A549 (cell line): ENCODE data around the gene SYP. TPM values are rescaled to one million over a fixed set of nuclear protein-coding genes. Genes with fewer than 3 reads are reported as not detected.

ENCODE experiments used
- ATAC-seq, 2 experiments: fragments of 200-7000 bp in 1 of 2; fragments of >200 bp in 1 of 2; cut with Nextera tagmentation in 1 of 2; cut with Tn5 transposase in 1 of 2; 3 replicates each; pipeline versions ENCODE4 v1.8.0 to v1.9.1; 2018 to 2020; ENCODE audit warnings: mild to moderate bottlenecking in 1 of 2, moderate library complexity in 1 of 2
- CTCF ChIA-PET: fragments of 300-600 bp; sonication (Branson Sonifier 250); formaldehyde crosslinking; extraction: SDS; loops from one replicate; lab custom pipeline; 2021; ENCODE audit warnings: antibody characterized with exemption, inconsistent platforms; lab: Yijun Ruan, JAX
- POLR2A ChIA-PET: fragments of 350-600 bp; formaldehyde crosslinking; extraction: SDS; loops from one replicate; lab custom pipeline; 2021; ENCODE audit warnings: antibody characterized with exemption, inconsistent platforms; lab: Yijun Ruan, JAX
- DNase-seq, 2 experiments: peaks; one replicate each; pipeline versions ENCODE4 v3.0.0 to v3.0.0-alpha.2; 2011 to 2016; ENCODE audit warnings: low read depth in 1 of 2, low spot score in 1 of 2
- FAIRE-seq: peaks from 2 replicates; lab custom pipeline; 2011; peaks lifted over from hg19 to GRCh38; lab: Jason Lieb, UNC
- H3K27ac ChIP-seq, 2 experiments: fragments of >200 bp; sonication (Bioruptor Twin); formaldehyde crosslinking; 3 replicates each; pipeline ENCODE4 v1.5.1; 2016 to 2017
- H3K4me1 ChIP-seq: fragments of >200 bp; sonication (Bioruptor Twin); formaldehyde crosslinking; 3 replicates; pipeline ENCODE4 v1.6.1; 2016
- H3K4me2 ChIP-seq: fragments of >200 bp; sonication (Bioruptor Twin); formaldehyde crosslinking; 3 replicates; pipeline ENCODE4 v1.6.1; 2016
- H3K4me3 ChIP-seq: fragments of >200 bp; sonication (Bioruptor Twin); formaldehyde crosslinking; 3 replicates; pipeline ENCODE4 v1.5.1; 2016
- H3K9me3 ChIP-seq: fragments of >200 bp; sonication (Bioruptor Twin); formaldehyde crosslinking; 3 replicates; pipeline ENCODE4 v1.6.1; 2016
- BHLHE40 ChIP-seq: IDR thresholded peaks from 2 replicates; pipeline ENCODE4 v1.6.1; 2012; ENCODE audit warnings: low read depth, low read length, inconsistent platforms
- CEBPB ChIP-seq, 2 experiments: fragments of >200 bp in 1 of 2; sonication (Bioruptor Twin) in 1 of 2; formaldehyde crosslinking in 1 of 2; IDR thresholded peaks; 2 replicates each; pipeline ENCODE4 v1.6.1; 2012 to 2016
- EHF ChIP-seq: fragments of 250-450 bp; sonication (Bioruptor Pico); IDR thresholded peaks from 2 replicates; pipeline ENCODE4 v1.5.0; 2020; ENCODE audit warnings: mild to moderate bottlenecking
- EHMT2 ChIP-seq: fragments of 200-600 bp; sonication (generic); IDR thresholded peaks from 2 replicates; pipeline ENCODE4 v1.6.1; 2016; ENCODE audit warnings: antibody characterized with exemption, low read depth, mild to moderate bottlenecking, moderate library complexity
- EP300 ChIP-seq, 2 experiments: fragments of >200 bp; sonication (Bioruptor Twin); formaldehyde crosslinking; IDR thresholded peaks; 2 replicates in 1 of 2; 3 replicates in 1 of 2; pipeline ENCODE4 v1.6.1; 2016 to 2017
- FOXS1 ChIP-seq: fragments of 250-450 bp; sonication (Bioruptor Pico); IDR thresholded peaks from 2 replicates; pipeline ENCODE4 v1.5.0; 2020; ENCODE audit warnings: mild to moderate bottlenecking, moderate library complexity
- GATA3 ChIP-seq: IDR thresholded peaks from 2 replicates; pipeline ENCODE4 v1.6.1; 2012; ENCODE audit warnings: borderline replicate concordance
- HES2 ChIP-seq: fragments of >200 bp; sonication (Bioruptor Twin); formaldehyde crosslinking; IDR thresholded peaks from 2 replicates; pipeline ENCODE4 v1.6.1; 2016
- HEYL ChIP-seq: fragments of 250-450 bp; sonication (Bioruptor Pico); IDR thresholded peaks from 2 replicates; pipeline ENCODE4 v1.8.0; 2021; ENCODE audit warnings: mild to moderate bottlenecking, moderate library complexity
- HOXB5 ChIP-seq: fragments of 250-450 bp; sonication (Bioruptor Pico); IDR thresholded peaks from 2 replicates; pipeline ENCODE4 v1.5.0; 2020; ENCODE audit warnings: mild to moderate bottlenecking, moderate library complexity
- KDM5A ChIP-seq: fragments of 200-600 bp; sonication (generic); IDR thresholded peaks from 2 replicates; pipeline ENCODE4 v1.6.1; 2016; ENCODE audit warnings: antibody characterized with exemption, mild to moderate bottlenecking
- MAFK ChIP-seq: fragments of 450-650 bp; IDR thresholded peaks from 2 replicates; pipeline ENCODE4 v1.6.1; 2014; ENCODE audit not compliant: partially characterized antibody
- MAZ ChIP-seq: fragments of 150-350 bp; IDR thresholded peaks from 2 replicates; pipeline ENCODE4 v1.6.1; 2014; ENCODE audit warnings: antibody characterized with exemption, low read depth, low read length, borderline replicate concordance
- MYC ChIP-seq: IDR thresholded peaks from 2 replicates; pipeline ENCODE4 v1.6.1; 2012; ENCODE audit warnings: mild to moderate bottlenecking, inconsistent platforms, low read length, improper control_type of control experiment, borderline replicate concordance
- NFE2L2 ChIP-seq: fragments of 150-350 bp; conservative IDR thresholded peaks from 2 replicates; pipeline ENCODE4 v1.6.1; 2014; ENCODE audit warnings: low read length
- POLR2A ChIP-seq: IDR thresholded peaks from 2 replicates; pipeline ENCODE4 v1.6.1; 2012; ENCODE audit warnings: mild to moderate bottlenecking, low read length
- POLR2AphosphoS2 ChIP-seq: conservative IDR thresholded peaks from 2 replicates; pipeline ENCODE4 v1.6.1; 2012; ENCODE audit warnings: low read length, improper control_type of control experiment, inconsistent platforms
- RAD21 ChIP-seq, 2 experiments: fragments of >200 bp in 1 of 2; sonication (Bioruptor Twin) in 1 of 2; formaldehyde crosslinking in 1 of 2; IDR thresholded peaks in 1 of 2; conservative IDR thresholded peaks in 1 of 2; 2 replicates in 1 of 2; 3 replicates in 1 of 2; pipeline ENCODE4 v1.6.1; 2012 to 2018; ENCODE audit warnings: inconsistent platforms in 1 of 2
- RARB ChIP-seq: fragments of 250-450 bp; sonication (Bioruptor Pico); IDR thresholded peaks from 2 replicates; pipeline ENCODE4 v1.8.0; 2021; ENCODE audit warnings: mild to moderate bottlenecking, moderate library complexity
- RCOR1 ChIP-seq: fragments of 150-350 bp; IDR thresholded peaks from 2 replicates; pipeline ENCODE4 v1.6.1; 2014; ENCODE audit warnings: antibody characterized with exemption, low read length, low read depth
- RFX5 ChIP-seq: fragments of 450-650 bp; IDR thresholded peaks from 2 replicates; pipeline ENCODE4 v1.7.1; 2014; ENCODE audit warnings: antibody characterized with exemption, mild to moderate bottlenecking, moderate library complexity
- SMC3 ChIP-seq: fragments of >200 bp; sonication (Bioruptor Twin); formaldehyde crosslinking; IDR thresholded peaks from 3 replicates; pipeline ENCODE4 v1.6.1; 2018; ENCODE audit warnings: inconsistent platforms
- SREBF2 ChIP-seq: fragments of 450-650 bp; IDR thresholded peaks from 2 replicates; pipeline ENCODE4 v1.6.1; 2014; ENCODE audit warnings: mild to moderate bottlenecking, moderate library complexity
- USF2 ChIP-seq: fragments of 450-650 bp; IDR thresholded peaks from 2 replicates; pipeline ENCODE4 v1.6.1; 2014; ENCODE audit warnings: antibody characterized with exemption
- ZNF302 ChIP-seq: fragments of 250-450 bp; sonication (Bioruptor Pico); IDR thresholded peaks from 2 replicates; pipeline ENCODE4 v1.9.0; 2021; ENCODE audit warnings: inconsistent platforms, mild to moderate bottlenecking, moderate library complexity
- ZSCAN20 ChIP-seq: fragments of 250-450 bp; sonication (Bioruptor Pico); IDR thresholded peaks from 2 replicates; pipeline ENCODE4 v1.8.0; 2022; ENCODE audit warnings: mild to moderate bottlenecking, moderate library complexity
- WGBS: methylation state at CpG from one replicate; pipeline ENCODE4 v1.1.6; 2017; ENCODE audit errors: missing lambda C conversion rate; 5-methylcytosine and 5-hydroxymethylcytosine counted together
- polyA plus RNA-seq, 4 experiments: library from polyadenylated mRNA; depleted of rRNA in 3 of 4; stranded (reverse); fragments of >200 nt; fragmentation: RNase III in 1 of 4; extraction: RNeasy Plus Mini Kit Qiagen cat#74134 plus additional on column Dnase treatment in 1 of 4; gene quantifications; 2 replicates in 3 of 4; 3 replicates in 1 of 4; pipeline ENCODE4 v1.2.3, GENCODE V29; 2011 to 2017
- TF ChIP-seq, protein P1 (sequence below): fragments of 250-450 bp; sonication (Bioruptor Pico); IDR thresholded peaks from 2 replicates; pipeline ENCODE4 v1.5.0; 2020; ENCODE audit warnings: low read depth, mild to moderate bottlenecking, moderate library complexity

SYP gene
- polyA plus RNA-seq, 2 of the 4 experiments (the other 2 are of a cell fraction): 1.3 to 3.8 TPM

- H3K27ac ChIP-seq: no peak overlapping the region
- H3K9me3 ChIP-seq: no peaks in the 10 kb centered on the region
- no peak for ATAC-seq
- H3K4me1 ChIP-seq: no peaks in the 10 kb centered on the region
- POLR2A ChIA-PET: no interaction called here
- no peak overlapping the region for H3K4me2 ChIP-seq
- CTCF ChIA-PET: no interaction called here
- no peak for FAIRE-seq
- no peak for TF ChIP-seq ZSCAN20 (CRISPR knock-in tag)
- H3K4me3 ChIP-seq: no peak overlapping the region
- DNase-seq: no peak
- WGBS: 55% methylated on average over 11 of the region's 14 CpGs
These were observed 15.1 kb upstream of the SYP start for GRCh38 chrX:49214996-49215526.

DNA sequence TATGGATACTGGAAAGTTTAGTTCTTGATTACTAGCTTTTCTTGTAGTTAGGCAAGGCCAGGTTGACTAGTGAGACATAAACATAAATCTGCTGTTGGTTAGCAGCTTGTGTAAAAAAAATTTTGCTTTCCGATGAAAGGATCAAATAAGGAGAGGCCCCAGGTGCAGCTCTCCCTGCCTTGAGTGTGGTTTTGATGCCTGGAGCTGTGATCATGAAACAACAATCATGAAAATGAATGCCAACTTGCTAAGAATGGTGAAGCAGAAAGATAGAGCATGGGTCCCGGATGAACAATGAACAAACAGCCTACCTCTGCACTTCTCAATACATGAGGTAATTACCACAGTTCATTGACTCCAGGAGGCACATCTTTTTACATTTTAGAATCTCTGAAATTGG, 14.4 kb upstream of the SYP start:
- no peaks in the 10 kb centered on the region for H3K9me3 ChIP-seq
- no peak overlapping the region for H3K4me3 ChIP-seq
- 41% methylated on average over 2 of the region's 2 CpGs for WGBS
- FAIRE-seq: peak; percentile 61
- H3K4me1 ChIP-seq: no peaks in the 10 kb centered on the region
- ATAC-seq: no peak
- CTCF ChIA-PET: no interaction called here
- TF ChIP-seq EP300 (IDR thresholded peaks at IDR 0.05): no peak
- TF ChIP-seq BHLHE40: no peak
- TF ChIP-seq HES2: no peak
- TF ChIP-seq RARB (CRISPR knock-in tag): no peak
- TF ChIP-seq FOXS1 (CRISPR knock-in tag): no peak
- TF ChIP-seq RFX5: no peak
- TF ChIP-seq GATA3: no peak
- no peak for TF ChIP-seq SREBF2
- no peak for TF ChIP-seq HOXB5
- TF ChIP-seq, all 56 proteins: peak for 0
- Histone ChIP-seq H3K27ac (no peak overlapping the region), H3K4me2 (no peak overlapping the region)
- POLR2A ChIA-PET: no interaction called here
- DNase-seq: no peak

DNA sequence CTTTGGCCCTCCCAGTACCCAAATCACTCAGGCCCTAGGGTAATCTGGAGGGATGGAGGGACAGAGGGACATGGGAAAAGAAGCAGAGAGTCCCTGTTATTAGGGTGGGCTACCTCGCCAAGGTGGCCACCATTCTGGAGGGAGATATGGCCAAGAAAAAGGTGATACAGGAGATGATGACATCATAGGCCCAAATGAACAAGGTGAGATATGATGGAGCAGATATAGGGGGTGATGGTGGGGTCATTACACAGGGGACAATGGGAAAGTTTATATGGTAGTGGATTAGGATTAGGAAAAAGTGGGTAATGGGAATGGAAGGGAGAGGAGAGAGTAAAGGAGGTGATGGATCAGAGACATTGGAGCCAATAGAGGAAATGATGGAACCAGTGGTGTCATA, 12.9 kb upstream of the SYP start:
- Histone ChIP-seq H3K27ac (no peak overlapping the region), H3K9me3 (no peaks in the 10 kb centered on the region), H3K4me2 (no peak overlapping the region), H3K4me3 (no peak overlapping the region), H3K4me1 (no peaks in the 10 kb centered on the region)
- ATAC-seq (no peak), FAIRE-seq (no peak), DNase-seq (no peak)
- TF ChIP-seq MAZ (no peak), HOXB5 (no peak), RAD21 (conservative IDR thresholded peaks at IDR 0.05 in 1 of 2, IDR thresholded peaks at IDR 0.05 in 1 of 2) (no peak), USF2 (no peak), EHF (CRISPR knock-in tag) (no peak), HEYL (CRISPR knock-in tag) (no peak), MYC (no peak), RCOR1 (no peak), POLR2A (no peak), CEBPB (IDR thresholded peaks at IDR 0.05) (no peak), EHMT2 (no peak), MAFK (no peak), POLR2AphosphoS2 (no peak), SMC3 (no peak), KDM5A (no peak), NFE2L2 (no peak), EP300 (IDR thresholded peaks at IDR 0.05) (no peak), ZNF302 (CRISPR knock-in tag) (no peak)
- TF ChIP-seq, protein P1, sequence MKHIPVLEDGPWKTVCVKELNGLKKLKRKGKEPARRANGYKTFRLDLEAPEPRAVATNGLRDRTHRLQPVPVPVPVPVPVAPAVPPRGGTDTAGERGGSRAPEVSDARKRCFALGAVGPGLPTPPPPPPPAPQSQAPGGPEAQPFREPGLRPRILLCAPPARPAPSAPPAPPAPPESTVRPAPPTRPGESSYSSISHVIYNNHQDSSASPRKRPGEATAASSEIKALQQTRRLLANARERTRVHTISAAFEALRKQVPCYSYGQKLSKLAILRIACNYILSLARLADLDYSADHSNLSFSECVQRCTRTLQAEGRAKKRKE (CRISPR knock-in tag): no peak
- ChIA-PET CTCF (no interaction called here), POLR2A (no interaction called here)
- 0% methylated on average over 1 of the region's 1 CpG for WGBS
